HG03039 (cell line): Measurements from ENCODE around the gene ACTR2.
"Not testable (repeated sequence)": the region's sequence is repeated elsewhere in the genome, so short reads cannot be mapped to it uniquely, and the experiment has no call there.

Source experiments
- ATAC-seq: cut with Tn5 transposase; IDR thresholded peaks from one replicate; pipeline ENCODE4 v1.9.1; 2021; ENCODE audit warnings: mild to moderate bottlenecking, moderate library complexity; ENCODE audit not compliant: unreplicated experiment

The ACTR2 gene

DNA sequence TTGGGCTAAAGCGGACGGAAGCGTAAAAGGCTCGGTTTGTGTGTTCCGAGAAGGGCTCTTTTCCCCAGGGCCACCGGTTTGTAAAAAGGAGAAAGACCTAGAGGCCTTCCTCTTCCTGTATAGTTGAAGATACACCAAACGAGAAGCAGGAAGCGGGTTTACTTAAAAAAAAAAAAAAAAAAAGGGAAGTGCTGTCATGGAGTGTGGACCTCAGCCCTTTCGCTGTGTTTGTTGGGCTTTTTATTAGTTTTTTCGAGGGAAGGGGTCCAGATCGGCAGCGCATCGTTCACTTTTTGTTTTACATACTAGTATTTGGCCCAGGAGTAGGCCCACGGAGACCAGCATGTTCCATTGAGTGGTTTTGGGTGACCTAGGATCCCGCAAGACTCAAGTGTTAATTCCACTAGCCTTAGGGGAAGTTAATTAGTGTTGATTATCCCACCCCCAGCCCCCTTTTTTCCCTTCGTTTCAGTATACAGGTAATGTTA, 676 bp downstream of the ACTR2 start:
- ATAC-seq, result no peak

DNA sequence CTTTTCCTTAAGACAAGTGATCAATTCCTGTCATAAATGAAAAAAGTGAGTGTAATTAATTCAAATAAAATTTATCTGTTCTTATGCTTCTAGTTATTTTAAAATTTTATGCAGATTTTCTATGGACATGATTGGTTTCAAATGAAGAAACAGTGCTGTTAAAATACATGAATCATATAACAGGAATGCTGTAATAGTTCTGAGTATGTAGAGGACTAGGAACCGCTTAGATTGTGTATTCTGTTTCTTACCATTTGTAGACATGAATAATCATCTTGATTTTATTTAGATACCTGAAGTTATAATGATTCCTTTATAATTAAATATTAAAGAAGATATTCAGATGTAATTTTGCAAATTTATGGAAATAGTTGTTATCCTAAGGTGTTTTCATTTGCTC, 3.5 kb downstream of the ACTR2 start:
- ATAC-seq, result no peak

DNA sequence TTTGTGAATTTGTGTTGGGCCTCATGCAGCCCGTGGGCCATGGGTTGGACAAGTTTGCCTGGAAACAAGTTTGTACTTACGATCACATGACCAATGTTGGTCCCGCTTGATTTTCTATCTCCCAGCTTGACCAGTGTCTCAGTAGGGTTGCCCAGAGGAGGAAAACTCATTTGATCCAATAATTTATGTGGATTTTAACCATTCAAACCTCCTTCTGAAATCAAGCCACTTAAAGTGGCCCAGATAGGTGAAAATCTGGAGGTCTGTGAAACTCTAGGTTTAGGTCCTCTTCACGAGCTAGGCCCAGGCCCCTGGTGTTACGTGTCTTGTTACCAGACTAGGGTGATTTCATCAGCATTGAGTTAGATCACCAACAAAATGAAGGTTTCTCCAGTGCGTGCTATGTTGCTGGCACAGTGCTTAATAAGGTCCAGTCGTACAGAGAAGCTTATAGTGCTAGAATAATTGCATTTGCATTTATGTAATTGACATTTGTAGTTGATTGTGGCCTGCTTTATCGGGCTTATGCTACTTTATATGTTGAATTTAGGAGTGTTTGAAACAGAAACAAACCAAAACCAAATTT, 4.4 kb downstream of the ACTR2 start:
- no peak for ATAC-seq

DNA sequence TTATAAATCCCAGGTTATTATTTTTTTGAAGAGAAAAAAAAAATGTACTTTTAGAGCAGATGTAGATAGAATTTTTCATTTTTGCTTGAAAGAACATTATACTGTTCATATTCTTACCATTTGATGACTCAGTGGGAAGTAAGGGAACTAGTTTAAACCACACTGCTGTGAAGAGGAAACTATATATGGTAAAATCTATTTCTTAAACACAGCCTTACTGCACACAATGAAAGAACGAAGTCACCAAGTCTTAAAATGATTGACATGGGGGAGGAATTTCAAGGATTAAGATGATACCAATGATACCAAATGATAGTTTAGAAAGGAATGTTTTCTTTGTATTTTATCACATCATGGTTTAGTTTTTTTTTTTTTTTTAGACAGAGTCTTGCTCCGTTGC, 5.0 kb downstream of the ACTR2 start:
- ATAC-seq, result no peak

DNA sequence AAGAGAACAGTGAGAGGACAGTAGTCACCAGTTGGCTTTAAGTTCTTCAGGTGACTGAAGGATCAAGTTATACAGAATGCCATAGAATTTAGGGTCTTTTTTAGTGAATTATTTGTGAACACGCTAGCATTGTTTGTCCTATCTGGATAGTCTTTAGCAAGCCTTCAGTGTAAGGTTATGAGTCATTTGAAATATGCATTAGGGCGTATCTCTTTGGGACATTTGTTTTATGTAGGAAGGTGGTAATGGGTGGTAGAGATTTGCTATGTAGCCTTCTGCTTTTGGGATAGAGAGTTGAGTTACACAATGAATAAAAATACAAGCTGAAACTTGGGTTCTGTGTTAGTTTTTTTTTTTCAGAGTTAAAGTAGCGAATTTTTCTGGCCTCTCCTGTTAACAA, 13.0 kb downstream of the ACTR2 start:
- ATAC-seq, result no peak

DNA sequence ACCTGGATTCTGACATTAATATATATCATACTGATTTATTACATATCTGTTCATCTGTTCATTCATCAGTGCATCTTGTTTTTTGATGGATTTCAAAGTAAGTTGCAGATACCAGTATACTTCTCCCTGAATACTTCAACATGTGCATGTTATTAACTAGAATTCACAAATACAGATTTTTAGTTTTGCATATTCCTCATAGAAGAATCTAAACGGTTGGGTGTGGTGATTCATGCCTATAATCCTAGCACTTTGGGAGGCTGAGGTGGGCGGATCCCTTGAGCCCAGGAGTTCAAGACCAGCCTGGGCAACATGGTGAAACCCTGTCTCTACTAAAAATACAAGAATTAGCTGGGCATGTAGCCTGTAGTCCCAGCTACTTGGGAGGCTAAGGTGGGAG, 16.8 kb downstream of the ACTR2 start:
- not testable (repeated sequence) for ATAC-seq

DNA sequence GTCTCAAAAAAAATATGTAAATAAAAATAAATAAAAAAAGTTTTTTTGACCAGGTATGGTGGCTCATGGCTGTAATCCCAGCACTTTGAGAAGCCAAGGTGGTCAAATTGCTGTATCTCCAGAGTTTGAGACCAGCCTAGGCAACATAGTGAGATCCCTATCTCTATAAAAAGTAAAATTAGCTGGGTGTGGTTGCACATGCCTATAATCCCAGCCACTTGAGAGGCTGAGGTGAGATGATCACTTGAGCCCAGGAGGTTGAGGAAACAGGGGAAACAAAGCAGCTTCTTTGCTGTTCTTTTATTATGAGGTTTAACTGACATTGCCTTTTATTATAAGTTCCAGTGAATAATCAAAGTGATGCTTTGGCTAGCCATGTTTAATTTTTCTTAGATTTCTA, 25.0 kb downstream of the ACTR2 start:
- no peak for ATAC-seq

DNA sequence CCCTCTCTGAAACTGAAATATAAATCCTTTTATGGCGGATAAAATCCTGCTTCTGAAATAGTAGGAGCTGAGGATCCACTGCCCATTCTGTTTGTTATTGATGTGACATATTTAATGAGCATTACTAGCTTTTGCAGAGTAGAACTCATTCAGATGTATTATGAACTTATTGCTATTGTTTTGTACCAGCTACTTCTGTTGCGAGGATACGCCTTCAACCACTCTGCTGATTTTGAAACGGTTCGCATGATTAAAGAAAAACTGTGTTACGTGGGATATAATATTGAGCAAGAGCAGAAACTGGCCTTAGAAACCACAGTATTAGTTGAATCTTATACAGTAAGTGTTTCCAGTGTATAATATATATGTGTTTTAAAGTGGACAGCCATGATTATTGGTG, 27.7 kb downstream of the ACTR2 start:
- no peak for ATAC-seq

DNA sequence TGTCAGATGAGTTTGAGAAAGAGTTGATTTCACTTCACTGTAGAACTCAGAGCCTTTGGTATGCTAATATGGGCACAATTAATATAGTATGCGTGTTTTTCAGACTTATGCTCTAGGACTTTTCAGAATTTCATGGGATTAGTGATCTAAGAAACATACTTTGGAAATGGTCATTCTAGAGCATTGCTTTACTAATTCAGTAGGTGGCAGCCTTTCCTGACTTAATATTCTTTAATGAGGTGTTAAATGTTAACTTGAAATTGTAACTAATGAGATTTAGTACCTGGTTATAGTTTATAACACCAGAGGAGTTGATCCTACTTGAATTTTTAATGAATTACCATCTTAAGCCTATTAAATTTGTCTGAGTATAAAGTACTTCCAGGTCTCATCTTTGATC, 28.4 kb downstream of the ACTR2 start:
- no peak for ATAC-seq

DNA sequence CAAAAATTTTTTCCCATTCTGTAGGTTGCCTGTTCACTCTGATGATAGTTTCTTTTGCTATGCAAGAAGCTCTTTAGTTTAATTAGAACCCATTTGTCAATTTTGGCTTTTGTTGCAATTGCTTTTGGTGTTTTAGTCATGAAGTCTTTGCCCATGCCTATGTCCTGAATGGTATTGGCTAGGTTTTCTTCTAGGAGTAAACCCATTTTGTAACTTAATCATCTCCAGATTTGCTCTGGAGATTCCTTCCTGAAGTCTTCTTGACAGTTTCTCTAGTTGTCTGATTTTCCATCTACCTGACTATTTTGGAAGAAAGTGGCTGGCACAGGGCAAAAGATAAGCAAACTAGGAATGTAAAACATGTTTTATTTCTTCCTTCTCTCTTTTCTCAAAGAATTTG, 30.2 kb downstream of the ACTR2 start:
- ATAC-seq, result not testable (repeated sequence)

DNA sequence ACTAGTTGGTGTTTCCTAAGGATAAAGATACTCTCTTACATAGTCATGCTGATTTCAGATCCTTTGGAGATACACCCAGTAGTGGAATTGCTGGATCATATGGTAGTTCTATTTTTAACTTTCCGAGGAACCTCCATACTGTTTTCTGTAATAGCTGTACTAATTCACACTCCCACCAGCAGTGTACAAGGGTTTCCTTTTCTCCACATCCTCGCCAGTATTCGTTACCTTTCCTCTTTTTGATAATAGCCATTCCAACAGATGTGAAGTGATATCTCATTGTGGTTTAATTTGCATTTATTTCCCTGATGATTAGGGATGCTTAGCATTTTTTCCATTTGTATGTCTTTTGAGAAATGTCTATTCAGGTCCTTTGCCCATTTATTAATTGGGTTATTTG, 34.0 kb downstream of the ACTR2 start:
- no peak for ATAC-seq

DNA sequence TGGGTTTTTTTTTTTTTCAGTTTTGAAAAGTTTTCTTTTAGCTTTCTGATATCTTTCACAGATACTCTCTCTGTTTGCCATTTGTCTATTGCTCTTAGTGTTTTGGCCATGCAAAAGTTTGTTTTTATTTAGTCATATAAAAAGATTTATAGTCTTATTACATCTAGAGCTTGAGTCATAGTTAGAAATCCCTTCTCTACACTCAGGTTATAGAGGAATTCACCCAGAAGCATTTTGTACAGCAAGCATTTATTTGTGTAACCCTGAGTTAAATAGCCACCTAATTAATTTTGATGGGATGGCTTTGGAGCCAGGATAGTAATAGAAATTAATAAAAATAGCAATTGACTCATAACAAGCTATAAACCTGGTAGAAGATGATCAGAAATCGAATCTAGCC, 35.6 kb downstream of the ACTR2 start:
- ATAC-seq, result no peak

DNA sequence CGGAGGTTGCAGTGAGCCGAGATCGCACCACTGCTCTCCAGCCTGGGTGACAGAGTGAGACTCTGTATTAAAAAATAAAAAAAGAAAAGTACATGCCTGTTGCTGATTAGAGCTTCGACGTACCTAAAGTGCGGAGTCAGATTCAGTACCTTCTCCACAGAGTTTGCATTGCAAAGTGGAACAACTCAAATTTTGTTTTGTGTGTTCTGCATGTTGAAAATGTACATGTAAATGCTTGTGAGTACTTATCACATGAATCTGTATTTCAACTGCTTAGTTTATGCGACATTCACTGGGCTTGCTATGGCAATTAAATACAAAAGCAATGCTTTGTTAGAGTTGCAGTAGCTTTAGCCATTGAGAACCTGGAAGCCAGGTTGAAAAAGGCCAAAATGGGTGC, 36.4 kb downstream of the ACTR2 start:
- ATAC-seq, result no peak

DNA sequence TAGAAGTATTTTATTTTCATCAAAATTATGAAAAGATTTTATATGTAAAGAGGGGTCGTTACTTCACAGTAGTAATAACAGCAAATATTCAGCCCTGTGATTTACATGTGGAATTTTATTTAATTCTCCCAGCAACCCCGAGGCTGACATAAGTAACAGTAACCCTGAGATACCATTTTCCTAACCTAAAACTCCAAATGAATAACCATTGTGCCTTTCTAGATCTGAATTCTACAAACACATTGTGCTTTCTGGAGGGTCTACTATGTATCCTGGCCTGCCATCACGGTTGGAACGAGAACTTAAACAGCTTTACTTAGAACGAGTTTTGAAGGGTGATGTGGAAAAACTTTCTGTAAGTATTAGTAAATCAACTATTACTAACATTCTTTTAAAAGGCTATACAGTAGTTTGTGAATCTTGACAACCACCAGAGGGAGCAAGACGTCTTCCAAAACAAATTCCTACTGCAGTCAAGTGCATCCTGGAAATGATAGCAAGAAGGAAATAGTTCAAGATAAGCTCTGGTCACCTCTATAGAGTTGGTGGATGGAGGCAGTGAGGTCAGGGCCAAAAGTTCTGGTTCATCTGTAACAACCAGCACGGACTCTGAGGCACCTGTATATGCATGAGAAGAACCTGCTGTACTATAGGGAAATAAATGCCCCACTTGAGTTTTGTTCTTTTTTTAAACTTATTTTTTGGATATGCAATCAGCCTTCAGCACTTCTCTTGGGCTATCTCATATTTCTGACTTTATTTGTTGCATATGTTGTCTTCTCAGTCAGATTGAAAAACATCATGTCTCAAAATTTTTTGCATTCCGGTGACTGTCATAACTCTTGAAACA, 37.4 kb downstream of the ACTR2 start:
- ATAC-seq, result no peak

DNA sequence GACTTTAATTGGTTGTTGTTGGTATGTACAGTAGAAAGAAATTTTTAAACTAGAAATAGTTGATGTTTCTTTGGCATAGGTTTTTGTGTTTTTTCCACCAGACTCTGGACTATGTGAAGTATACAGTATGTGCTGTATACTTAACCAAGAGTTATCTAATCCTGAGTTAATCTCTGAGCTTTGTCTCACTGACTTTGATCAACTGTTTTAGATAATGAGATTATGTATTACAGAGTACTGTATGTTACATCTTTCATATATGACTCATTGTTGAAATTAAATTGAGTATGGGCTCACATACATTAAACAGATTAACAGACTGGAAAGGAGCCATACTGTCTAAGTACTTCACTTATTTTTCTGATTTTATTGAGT, 38.0 kb downstream of the ACTR2 start:
- ATAC-seq, result no peak

DNA sequence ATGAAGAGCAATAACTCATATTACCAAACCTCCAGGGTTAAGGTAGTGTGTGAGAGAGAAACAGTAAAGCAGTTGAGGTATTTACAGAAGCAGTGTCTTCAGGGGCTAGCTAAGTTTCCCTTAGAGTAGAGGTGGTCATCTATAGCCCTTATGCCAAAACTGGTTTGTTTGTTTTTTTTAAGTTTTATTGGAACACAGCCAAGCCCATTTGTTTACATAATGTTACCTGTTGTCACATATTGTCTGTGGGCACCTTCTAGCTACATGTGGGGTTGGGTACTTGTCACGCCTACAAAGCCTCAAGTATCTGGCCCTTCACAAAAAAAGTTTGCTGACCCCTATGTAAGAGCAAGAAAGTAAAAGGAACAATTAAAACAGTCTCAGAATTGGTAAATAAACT, 39.4 kb downstream of the ACTR2 start:
- ATAC-seq, result no peak

DNA sequence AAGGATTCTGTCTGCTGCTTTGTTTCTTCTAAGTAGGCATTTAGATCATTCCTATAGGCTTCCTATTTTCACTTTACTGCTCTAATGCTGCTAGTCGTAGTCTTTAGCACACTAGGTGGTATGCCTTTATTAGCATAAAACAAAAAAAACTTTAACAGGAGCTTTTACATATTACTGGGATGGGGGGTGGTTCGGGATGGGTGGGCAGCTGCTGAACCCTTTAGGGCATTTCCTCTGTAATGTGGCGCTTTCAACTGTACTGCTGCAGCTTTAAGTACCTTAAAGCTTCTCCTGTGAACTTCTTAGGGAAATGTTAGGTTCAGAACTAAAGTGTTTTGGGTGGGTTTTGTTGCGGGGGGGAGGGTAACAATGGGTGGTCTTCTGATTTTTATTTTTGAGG, 41.3 kb downstream of the ACTR2 start:
- no peak for ATAC-seq

DNA sequence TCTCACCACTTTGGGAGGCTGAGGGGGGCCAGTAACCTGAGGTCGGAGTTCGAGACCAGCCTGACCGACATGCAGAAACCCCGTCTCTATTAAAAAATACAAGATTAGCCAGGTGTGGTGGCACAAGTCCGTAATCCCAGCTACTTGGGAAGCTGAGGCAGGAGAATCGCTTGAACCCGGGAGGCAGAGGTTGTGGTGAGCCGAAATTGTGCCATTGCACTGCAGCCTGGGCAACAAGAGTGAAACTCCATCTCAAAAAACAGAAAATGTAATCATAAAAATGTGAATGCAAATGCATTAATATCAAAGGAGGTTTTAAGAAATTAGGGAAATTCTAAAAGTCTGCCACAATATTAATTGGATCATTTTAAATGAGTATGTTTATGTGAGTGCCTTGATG, 45.7 kb downstream of the ACTR2 start:
- no peak for ATAC-seq

DNA sequence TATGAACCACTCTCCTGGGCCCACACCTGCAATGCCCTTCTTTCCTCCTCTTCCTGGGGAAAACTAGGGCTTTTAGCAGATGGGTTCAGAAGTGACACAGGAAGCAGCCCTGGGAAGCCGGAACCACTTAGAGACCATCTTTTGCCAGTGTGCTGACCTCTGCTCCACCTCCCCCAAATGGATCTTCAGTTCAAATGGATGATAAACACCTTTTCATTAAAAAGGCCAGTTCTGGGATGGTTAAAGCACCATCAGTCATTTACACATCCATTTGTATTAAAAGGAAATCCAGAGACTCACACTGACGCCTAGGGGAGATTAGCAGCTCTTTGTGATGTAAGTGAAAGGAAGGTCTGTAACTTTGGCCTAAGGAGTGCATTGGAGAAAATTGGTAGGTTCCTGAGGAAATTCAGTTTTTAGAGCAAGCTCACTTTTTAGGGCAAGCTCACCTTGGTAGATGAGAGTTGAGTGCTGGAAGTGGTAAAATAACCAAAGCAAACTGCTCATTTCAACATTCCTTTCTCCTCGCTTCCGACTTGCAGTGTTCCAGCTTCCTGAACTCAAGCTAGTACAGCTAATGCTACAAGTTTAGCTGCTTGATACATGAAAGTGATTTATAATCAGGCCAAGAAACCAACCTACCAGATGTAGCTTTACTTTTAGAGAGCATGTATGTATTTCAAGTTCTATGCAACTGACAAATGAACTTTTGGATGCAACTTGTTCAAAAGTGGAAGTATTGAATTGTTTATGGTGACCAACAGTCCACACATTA, 47.7 kb downstream of the ACTR2 start:
- no peak for ATAC-seq

DNA sequence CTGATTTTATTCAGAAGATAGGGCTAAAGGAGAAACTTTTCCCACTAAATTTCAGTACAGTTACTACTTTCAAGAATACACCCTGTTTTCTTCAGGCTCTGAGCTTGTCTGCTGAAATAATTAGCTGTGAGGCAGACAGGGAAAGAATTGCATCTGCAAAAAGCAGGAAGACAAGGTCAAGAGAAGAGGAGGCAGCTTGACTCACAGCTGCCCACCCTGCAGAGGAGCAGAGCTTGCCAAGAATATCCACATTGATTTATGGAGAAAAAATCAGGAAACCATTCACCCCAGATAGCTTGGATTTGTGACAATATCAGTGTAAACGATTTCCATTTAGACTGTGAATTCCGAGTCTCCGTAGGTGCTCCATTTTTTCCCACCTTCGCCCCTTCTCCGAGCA, 49.0 kb downstream of the ACTR2 start:
- ATAC-seq, result no peak

DNA sequence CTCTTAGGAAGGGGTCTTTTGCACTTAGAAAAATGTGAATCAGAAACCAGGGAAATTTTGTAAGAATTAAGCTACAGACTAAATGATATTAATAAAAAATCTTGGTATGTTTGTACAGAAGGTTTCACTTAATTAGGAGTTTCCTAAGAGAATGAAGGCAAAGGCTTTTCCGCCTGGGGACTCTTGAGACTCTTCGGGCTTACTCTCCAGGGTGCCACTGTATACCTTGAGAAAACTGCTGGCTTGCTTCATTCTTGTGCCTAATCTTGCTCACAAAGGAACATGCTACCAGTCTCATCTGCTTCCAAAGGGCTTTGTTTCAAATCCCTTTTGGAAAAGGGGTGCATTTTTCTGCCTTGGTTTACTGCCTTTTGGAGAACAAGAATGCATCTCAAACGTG, 49.5 kb downstream of the ACTR2 start:
- no peak for ATAC-seq
